Retina (tissue), 1 donor: ENCODE data around the gene KANK4.

Source experiments
- DNase-seq: peaks from one replicate; pipeline ENCODE4 v3.0.0-alpha.2; 2016

The KANK4 gene

DNA sequence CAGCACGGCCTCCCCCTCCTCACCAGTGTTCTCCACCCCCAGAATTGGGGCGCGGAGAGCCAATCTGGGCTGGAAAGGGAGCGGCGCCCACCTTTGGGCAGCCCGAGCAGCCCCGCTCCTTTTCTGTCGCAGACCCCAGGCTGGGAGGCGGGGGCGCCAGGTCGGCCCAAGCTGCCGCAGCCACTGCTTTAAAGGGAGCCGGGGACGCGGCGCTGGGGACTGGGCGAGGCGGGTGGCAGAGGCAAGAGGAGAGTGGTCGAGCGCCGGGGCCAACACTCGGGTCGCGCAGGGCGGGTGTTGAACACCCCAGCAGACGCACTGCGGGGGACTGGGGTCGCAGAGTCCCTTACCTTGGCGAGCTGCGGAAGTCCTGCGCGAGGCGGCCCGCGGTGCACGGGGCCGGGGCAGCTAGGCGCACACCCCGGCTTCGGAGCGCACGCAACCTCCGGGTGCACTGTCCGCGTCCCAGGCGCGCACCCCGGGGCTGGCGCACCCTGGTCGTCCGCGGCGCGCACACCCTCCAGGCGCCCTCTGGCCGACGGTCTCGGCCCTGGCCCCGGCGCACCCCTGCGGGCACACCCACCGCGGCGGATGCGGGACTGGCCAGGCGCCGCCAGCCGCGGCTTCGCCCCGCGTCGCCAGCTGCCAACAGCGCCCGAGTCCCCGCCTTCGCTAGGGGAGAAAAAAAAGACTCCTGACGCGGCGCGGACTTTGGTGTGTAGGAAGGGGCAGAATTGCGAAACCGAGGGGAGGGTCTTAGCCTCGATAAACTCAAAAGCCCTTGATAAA lies at the start of gene KANK4:
Gene KANK4, minus strand, starts transcription at position 679 of the 789 bp plus-strand sequence. CDS start 37,870 bp downstream, outside the sequence.
- DNase-seq: peak; percentile 75

- no peak for DNase-seq
Measured at GRCh38 chr1:62368989-62369388, 49.8 kb upstream of the KANK4 start.

- no peak for DNase-seq
Measured at GRCh38 chr1:62367005-62367557, 47.8 kb upstream of the KANK4 start.

GRCh38 chr1:62364721-62365120 lies 45.5 kb upstream of the KANK4 start:
- no peak for DNase-seq

- no peak for DNase-seq
Measured at GRCh38 chr1:62362926-62363325, 43.7 kb upstream of the KANK4 start.

- no peak for DNase-seq
Measured at GRCh38 chr1:62362061-62362917, 43.1 kb upstream of the KANK4 start.

DNA sequence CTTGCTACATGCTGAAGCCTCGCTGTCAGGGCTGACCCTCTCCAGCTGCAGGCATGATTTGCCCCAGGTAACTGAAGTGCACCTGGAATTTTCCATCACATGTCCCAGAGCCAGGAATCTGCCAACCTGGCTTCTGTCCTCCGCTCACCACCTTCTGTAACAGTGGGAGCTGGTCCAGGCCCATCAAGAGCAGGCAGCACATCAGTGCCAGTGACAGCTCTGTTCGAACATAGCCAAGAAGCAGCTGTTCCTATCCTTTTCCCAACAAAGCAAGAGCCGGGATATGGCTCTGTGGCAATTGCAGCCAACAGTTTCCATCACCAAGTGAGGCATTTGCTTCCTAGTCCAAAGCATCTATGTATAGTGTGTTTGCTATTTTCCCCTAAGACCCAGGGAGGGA lies 42.2 kb upstream of the KANK4 start:
- no peak for DNase-seq

GRCh38 chr1:62358665-62359373 lies 39.6 kb upstream of the KANK4 start:
- DNase-seq: no peak

DNA sequence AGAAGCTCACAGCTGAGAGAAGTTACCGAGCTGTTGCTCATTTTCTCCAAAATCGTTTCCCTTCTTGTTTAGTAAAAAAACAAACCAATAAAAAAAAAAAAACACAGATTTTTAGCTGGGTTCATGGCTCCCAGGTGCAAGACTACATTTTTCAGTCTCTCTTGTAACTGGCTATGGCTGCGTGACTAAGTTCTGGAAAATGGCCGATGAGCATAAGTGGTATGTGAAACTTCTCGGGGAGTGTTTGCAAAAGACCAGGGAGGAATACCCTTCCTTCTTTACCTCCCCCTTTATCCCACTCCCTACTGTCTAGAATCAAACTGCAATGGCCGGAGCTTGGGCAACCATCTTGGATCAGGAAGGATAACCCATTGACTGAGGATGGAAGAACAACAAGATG lies 38.7 kb upstream of the KANK4 start:
- no peak for DNase-seq

GRCh38 chr1:62356257-62356835 lies 37.1 kb upstream of the KANK4 start:
- DNase-seq: no peak

DNA sequence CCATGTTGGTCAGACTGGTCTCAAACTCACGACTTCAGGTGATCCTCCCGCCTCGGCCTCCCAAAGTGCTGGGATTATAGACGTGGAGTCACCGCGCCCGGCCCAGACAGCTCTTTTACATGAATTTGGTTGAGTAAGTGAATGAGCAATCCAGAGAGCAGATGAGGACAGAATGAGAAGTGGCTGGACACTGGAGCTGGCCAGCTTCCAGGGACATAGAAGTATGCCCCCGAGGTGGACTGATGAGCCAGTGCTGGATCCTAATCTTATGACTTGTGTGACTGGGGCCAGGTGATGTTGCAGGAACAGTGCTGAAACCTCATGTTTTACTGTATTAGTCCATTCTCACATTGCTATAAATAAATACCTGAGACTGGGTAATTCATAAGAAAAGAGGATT lies 35.9 kb upstream of the KANK4 start:
- DNase-seq: no peak

GRCh38 chr1:62353853-62354252 lies 34.6 kb upstream of the KANK4 start:
- no peak for DNase-seq

GRCh38 chr1:62352387-62352786 lies 33.2 kb upstream of the KANK4 start:
- no peak for DNase-seq

- no peak for DNase-seq
Measured at GRCh38 chr1:62349470-62350233, 30.4 kb upstream of the KANK4 start.

DNA sequence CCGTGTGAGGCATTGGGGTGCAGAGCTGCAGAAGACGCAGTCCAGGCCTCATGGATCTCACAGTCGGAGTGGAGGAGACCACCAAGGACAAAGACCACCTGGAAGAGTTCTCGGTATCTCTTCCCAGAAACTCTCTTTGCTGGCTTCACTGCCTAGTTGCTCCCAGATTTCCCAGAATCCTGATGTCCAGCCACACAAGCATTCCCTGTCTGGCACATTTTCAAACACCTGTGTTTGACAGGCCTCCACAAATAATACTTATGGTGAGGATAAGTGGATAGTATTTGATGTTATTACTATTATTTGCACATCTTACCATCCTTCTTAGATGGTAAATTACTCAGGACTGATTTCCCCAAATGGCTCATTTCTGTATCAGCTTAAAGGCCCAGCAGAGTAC lies 27.7 kb upstream of the KANK4 start:
- DNase-seq: no peak

- DNase-seq: no peak
Measured at GRCh38 chr1:62343911-62344310, 24.7 kb upstream of the KANK4 start.

DNA sequence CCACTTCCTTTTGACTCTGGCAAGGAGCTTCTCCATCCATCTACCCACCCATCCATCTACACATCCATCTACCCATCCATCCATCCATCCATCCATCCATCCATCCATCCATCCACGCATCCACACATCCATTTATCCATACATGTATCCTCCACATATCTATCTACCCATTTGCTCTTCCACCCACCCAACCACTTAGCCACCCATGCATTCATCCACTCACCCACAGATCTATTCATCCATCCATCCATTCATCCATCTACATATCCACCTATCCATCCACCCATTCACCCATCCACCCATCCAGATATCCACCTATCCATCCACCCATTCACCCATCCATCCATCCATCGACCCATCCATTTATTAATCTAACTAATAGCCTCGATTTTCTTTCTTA lies 23.0 kb upstream of the KANK4 start:
- DNase-seq: no peak

DNA sequence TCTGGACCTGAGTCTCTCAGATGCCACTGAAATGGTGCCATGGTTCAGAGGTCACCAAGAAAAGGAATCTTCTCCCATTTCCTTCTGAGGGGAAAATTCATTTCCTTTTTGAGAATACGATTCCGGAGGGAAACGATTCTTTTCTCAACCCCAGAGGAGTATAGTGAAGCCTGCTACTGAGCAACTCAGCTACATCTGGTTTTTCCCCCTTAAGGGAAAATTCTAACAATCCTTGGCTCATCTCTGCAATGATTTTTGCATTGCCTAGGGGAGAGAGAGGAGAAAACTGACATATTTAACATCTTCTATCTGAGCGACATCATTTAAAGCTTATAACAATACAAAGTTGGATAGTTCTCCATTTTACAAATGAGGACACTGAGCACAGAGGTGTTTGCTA lies 22.4 kb upstream of the KANK4 start:
- DNase-seq: no peak

DNA sequence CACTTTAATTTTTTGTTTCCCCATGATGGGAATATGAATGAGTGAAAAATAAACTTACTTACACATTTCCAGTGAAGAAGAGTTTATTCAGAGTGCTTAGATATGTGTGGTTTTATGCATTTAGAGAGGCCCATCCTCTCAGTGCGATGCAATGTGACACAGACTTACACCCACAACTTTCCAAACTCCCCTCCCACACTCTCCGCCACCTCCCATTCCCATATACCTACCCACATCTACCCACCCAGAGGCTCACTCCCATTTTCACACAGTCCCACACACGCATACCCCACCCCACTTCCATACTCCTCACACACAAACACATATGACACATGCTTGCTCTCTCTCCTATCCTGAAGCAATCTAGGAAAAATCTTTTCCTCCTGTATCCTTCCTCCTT lies 21.9 kb upstream of the KANK4 start:
- no peak for DNase-seq

DNA sequence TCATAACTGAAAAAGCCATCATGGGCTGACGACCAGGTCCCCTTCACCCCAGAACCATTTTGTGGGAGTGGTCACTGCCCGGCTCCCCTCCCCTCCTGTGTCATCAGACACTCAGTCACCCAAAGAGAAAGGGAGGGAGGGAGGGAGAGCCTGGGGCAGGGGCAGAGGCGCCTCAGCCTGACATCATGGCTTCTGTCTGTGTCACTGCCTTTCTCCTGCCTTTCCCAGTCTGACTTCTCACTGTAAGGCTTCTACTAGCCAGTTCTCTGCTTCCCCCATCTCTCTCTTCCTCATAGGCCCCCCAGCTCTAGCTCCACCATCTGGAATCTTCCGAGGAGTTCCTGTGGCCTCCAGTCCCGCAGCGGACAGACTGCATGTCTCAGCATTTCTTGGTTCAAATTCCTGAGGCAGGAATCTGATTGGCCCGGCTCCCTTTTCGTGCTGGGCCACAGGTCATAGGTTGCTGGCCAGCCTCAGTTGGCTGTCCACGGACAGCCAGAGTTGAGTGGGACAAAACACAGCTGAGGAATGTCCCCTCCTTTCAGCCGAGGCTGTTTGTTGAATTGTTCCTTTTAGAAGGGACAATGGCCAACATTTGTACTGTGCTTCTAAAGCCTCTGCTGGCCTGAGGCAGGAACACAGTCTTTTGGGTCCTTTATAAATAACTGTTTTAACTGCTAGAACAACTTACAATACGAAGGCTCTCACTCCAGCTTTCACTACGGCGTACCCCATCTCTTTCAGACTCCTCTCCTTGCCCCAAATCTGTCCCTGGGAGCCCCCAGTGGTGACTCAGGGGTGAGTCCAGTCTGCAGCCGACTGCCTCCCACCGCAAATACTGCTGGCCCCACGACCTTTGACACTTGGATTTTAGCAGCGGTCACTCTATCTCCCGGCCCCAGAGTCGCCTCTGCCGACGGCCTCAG lies 18.7 kb upstream of the KANK4 start:
- peak; percentile 42 for DNase-seq
